ENCODE measurements around the gene HAUS1.

DNA sequence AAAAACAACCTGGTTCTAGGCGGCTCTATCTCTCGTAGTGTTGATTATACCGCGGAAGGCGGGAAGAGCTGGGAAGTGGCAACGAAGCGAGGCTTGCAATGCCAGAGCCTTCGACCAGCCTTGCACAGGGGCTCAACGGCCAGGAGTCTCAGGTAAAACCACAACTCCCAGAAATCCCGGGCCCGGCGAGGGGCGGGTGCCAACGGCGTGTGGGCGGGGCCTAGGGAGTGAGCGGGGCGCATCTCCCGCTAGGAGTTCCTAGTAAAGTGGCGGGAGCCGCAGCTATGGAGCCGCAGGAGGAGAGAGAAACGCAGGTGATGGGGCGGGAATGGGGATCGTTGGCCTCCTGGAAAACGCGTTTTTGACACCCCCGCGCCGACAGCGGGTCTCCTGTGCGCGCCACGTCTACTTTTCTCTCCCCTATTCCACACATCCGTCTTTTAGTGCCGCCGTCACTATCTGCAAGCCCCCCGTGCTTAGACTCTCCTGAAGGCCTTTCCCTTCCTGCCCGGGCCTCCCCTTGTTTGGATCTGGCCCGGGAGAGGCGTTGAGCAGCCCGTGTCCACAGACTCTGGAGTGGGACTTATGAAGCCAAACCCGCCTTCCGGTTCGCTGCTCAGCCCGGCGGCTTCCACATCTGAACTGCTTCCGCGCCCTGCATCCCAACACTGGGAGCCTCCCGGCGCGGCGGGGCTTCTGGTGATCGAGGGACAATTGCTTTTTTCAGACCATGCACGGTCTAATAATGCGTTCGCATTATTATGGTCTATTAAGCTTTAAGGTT, at the start of gene HAUS1:
- TF ChIP-seq, protein P1, sequence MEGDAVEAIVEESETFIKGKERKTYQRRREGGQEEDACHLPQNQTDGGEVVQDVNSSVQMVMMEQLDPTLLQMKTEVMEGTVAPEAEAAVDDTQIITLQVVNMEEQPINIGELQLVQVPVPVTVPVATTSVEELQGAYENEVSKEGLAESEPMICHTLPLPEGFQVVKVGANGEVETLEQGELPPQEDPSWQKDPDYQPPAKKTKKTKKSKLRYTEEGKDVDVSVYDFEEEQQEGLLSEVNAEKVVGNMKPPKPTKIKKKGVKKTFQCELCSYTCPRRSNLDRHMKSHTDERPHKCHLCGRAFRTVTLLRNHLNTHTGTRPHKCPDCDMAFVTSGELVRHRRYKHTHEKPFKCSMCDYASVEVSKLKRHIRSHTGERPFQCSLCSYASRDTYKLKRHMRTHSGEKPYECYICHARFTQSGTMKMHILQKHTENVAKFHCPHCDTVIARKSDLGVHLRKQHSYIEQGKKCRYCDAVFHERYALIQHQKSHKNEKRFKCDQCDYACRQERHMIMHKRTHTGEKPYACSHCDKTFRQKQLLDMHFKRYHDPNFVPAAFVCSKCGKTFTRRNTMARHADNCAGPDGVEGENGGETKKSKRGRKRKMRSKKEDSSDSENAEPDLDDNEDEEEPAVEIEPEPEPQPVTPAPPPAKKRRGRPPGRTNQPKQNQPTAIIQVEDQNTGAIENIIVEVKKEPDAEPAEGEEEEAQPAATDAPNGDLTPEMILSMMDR (IDR thresholded peaks at IDR 0.05; ENCODE audit: low read depth, low read length) = no peak
- TF ChIP-seq POLR2A (IDR thresholded peaks at IDR 0.05; ENCODE audit: extremely low read depth, insufficient read length) (peak; percentile 61), MYC (IDR thresholded peaks at IDR 0.05; ENCODE audit: low read depth, low read length) (peak; percentile 42; the same call in 1 of the 2 replicates)
- TF ChIP-seq, protein P2, sequence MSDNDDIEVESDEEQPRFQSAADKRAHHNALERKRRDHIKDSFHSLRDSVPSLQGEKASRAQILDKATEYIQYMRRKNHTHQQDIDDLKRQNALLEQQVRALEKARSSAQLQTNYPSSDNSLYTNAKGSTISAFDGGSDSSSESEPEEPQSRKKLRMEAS (IDR thresholded peaks at IDR 0.05; ENCODE audit: low read depth, low read length) = peak; percentile 61; the same call in 1 of the 2 replicates
